ENCODE measurements around the gene SNX33. TPM values are rescaled to one million over a fixed set of nuclear protein-coding genes. Genes with fewer than 3 reads are reported as not detected.
"Not testable (repeated sequence)": the region's sequence is repeated elsewhere in the genome, so short reads cannot be mapped to it uniquely, and the experiment has no call there.

The SNX33 gene
- polyA plus RNA-seq, 2 donors, result 24.0 to 43.4 TPM

DNA sequence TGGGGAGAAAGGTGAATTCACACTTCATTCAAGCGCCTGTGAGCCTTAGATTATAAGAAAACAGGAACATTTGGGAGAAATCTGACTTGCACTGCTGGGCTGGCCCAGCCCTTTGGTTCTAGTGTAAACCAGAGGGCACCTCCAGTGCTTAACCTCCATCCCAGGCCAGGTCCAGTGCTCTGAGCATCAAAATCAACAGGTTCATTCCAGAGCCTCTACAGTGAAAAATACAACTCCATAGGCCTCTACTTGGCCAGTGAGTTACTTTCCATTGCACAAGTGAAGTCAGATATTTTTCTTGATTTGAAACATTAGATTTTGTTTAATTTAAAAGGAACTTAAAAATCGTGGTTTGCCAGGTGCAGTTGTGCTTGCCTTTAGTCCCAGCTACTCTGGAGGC lies 25.2 kb upstream of the SNX33 start:
- Histone ChIP-seq H3K27ac (ENCODE audit: low read depth in 2 of 2, low read length in 1 of 2) (no peak overlapping the region), H3K4me3 (ENCODE audit: low read depth in 1 of 2, low read length in 2 of 2) (no peak overlapping the region), H3K9me3 (ENCODE audit: control insufficient read depth in 2 of 2, insufficient read depth in 1 of 2, low read depth in 1 of 2, low read length in 1 of 2) (no peaks in the 10 kb centered on the region), H3K36me3 (ENCODE audit: control insufficient read depth in 2 of 2, insufficient read depth in 2 of 2, low read length in 1 of 2) (peaks cover 0 to 5% of the 10 kb centered on the region in 2 donors), H3K27me3 (ENCODE audit: control insufficient read depth in 1 of 2, insufficient read depth in 2 of 2, low read length in 2 of 2) (no peaks in the 10 kb centered on the region), H3K4me1 (ENCODE audit: control insufficient read depth in 2 of 2, insufficient read depth in 2 of 2, low read length in 1 of 2) (peaks cover 0 to 3% of the 10 kb centered on the region in 2 donors)
- WGBS, 2 donors, result 74 to 85% methylated on average over 2 of the region's 2 CpGs

DNA sequence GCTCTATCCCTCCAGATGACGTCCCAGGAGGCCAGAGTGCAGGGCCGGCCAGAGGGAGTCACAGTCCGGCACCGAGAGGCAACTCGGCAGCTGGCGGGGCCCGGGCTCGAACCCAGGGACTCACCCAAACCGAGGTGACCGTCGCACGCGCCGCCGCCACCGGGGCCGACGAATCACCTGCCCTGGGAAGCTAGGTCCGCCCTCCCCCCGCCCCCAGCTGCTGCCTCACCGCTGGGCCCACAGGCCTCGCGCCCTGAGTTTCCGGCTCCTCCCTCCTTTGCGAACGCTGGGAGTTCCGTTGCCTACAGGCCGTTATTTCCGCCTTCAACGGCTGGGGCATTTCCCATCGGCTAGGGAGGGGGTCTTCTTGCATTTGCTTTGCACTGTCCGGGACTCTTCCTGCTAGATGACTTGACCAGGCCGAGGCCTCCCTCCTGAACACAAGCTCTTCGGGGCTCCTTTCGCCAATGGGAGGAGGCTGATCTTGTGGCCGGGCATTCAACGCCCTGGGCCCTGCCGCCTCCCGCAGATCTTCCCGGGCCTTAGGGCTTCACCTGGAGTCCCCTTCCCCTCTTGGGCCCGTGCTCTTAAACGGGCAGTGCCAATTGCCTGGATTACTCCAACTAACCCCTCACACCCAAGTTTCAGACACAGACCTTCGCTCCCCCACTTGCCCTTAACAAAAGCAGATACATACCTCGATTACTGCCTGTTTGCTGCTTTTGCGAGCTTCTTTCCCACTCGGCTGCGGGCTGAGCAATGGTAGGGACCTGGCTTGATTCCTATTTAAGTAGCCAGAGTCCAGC lies 22.0 kb upstream of the SNX33 start, which contains the start of gene SNUPN:
Gene SNUPN (minus strand): TSS at position 184 of the 806 bp plus-strand sequence. CDS start 4,674 bp downstream, outside the sequence.
- Histone ChIP-seq H3K4me3 (ENCODE audit: low read depth in 1 of 2, low read length in 2 of 2) (peak within 1 kb of the TSS; percentile 79 to 94), H3K36me3 (ENCODE audit: control insufficient read depth in 2 of 2, insufficient read depth in 2 of 2, low read length in 1 of 2) (peaks cover 0 to under 1% of the 10 kb centered on the region in 2 donors), H3K27ac (ENCODE audit: low read depth in 2 of 2, low read length in 1 of 2) (peak within 1 kb of the TSS; percentile 97), H3K9me3 (ENCODE audit: control insufficient read depth in 2 of 2, insufficient read depth in 1 of 2, low read depth in 1 of 2, low read length in 1 of 2) (no peaks in the 10 kb centered on the region), H3K27me3 (ENCODE audit: control insufficient read depth in 1 of 2, insufficient read depth in 2 of 2, low read length in 2 of 2) (no peaks in the 10 kb centered on the region), H3K4me1 (ENCODE audit: control insufficient read depth in 2 of 2, insufficient read depth in 2 of 2, low read length in 1 of 2) (peaks cover 0 to 3% of the 10 kb centered on the region in 2 donors)
- WGBS, 2 donors, result 1 to 2% methylated on average over 40 to 47 of the region's 47 CpGs

GRCh38 chr15:75631935-75632334 lies 15.8 kb upstream of the SNX33 start:
- H3K27ac ChIP-seq (ENCODE audit: low read depth in 2 of 2, low read length in 1 of 2), result no peak overlapping the region

DNA sequence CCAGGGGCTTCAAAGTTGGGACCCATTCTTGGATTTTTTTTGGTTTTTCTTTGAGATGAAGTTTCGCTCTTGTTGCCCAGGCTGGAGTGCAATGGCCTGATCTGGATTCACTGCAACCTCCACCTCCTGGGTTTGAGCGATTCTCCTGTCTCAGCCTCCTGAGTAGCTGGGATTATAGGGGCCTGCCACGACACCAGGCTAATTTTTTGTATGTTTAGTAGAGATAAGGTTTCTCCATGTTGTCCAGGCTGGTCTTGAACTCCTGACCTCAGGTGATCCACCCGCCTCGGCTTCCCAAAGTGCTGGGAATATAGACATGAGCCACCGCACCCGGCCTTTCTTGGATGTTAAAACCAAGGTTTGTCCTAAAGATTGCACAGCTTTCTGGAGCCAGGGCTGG lies 13.8 kb upstream of the SNX33 start:
- WGBS, 2 donors, result 89 to 94% methylated on average over 7 of the region's 7 CpGs
- not testable (repeated sequence) for H3K9me3 ChIP-seq (ENCODE audit: control insufficient read depth in 2 of 2, insufficient read depth in 1 of 2, low read depth in 1 of 2, low read length in 1 of 2); H3K4me3 ChIP-seq (ENCODE audit: low read depth in 1 of 2, low read length in 2 of 2); H3K27ac ChIP-seq (ENCODE audit: low read depth in 2 of 2, low read length in 1 of 2); H3K36me3 ChIP-seq (ENCODE audit: control insufficient read depth in 2 of 2, insufficient read depth in 2 of 2, low read length in 1 of 2); H3K4me1 ChIP-seq (ENCODE audit: control insufficient read depth in 2 of 2, insufficient read depth in 2 of 2, low read length in 1 of 2); H3K27me3 ChIP-seq (ENCODE audit: control insufficient read depth in 1 of 2, insufficient read depth in 2 of 2, low read length in 2 of 2)

More at GRCh38 chr15:75631935-75632334, 15.8 kb upstream of the SNX33 start:
- no peaks in the 10 kb centered on the region for H3K9me3 ChIP-seq (ENCODE audit: control insufficient read depth in 2 of 2, insufficient read depth in 1 of 2, low read depth in 1 of 2, low read length in 1 of 2)
- peaks cover 0 to under 1% of the 10 kb centered on the region in 2 donors for H3K36me3 ChIP-seq (ENCODE audit: control insufficient read depth in 2 of 2, insufficient read depth in 2 of 2, low read length in 1 of 2)
- no peak overlapping the region for H3K4me3 ChIP-seq (ENCODE audit: low read depth in 1 of 2, low read length in 2 of 2)
- no peaks in the 10 kb centered on the region for H3K27me3 ChIP-seq (ENCODE audit: control insufficient read depth in 1 of 2, insufficient read depth in 2 of 2, low read length in 2 of 2)
- peaks cover 0 to under 1% of the 10 kb centered on the region in 2 donors for H3K4me1 ChIP-seq (ENCODE audit: control insufficient read depth in 2 of 2, insufficient read depth in 2 of 2, low read length in 1 of 2)

GRCh38 chr15:75636026-75636425 lies 11.7 kb upstream of the SNX33 start:
- Histone ChIP-seq H3K27me3 (ENCODE audit: control insufficient read depth in 1 of 2, insufficient read depth in 2 of 2, low read length in 2 of 2) (no peaks in the 10 kb centered on the region), H3K4me1 (ENCODE audit: control insufficient read depth in 2 of 2, insufficient read depth in 2 of 2, low read length in 1 of 2) (peaks cover 0 to 8% of the 10 kb centered on the region in 2 donors), H3K9me3 (ENCODE audit: control insufficient read depth in 2 of 2, insufficient read depth in 1 of 2, low read depth in 1 of 2, low read length in 1 of 2) (no peaks in the 10 kb centered on the region), H3K27ac (ENCODE audit: low read depth in 2 of 2, low read length in 1 of 2) (no peak overlapping the region), H3K36me3 (ENCODE audit: control insufficient read depth in 2 of 2, insufficient read depth in 2 of 2, low read length in 1 of 2) (peaks cover 0 to 2% of the 10 kb centered on the region in 2 donors), H3K4me3 (ENCODE audit: low read depth in 1 of 2, low read length in 2 of 2) (no peak overlapping the region)
- 59 to 66% methylated on average over 6 of the region's 6 CpGs for WGBS, 2 donors

GRCh38 chr15:75637245-75638009 lies 10.3 kb upstream of the SNX33 start:
- H3K36me3 ChIP-seq (ENCODE audit: control insufficient read depth in 2 of 2, insufficient read depth in 2 of 2, low read length in 1 of 2), result peaks cover 0 to 2% of the 10 kb centered on the region in 2 donors
- H3K9me3 ChIP-seq (ENCODE audit: control insufficient read depth in 2 of 2, insufficient read depth in 1 of 2, low read depth in 1 of 2, low read length in 1 of 2), result no peaks in the 10 kb centered on the region
- peak overlapping the region in 1 of 2 donors; percentile 92 for H3K27ac ChIP-seq (ENCODE audit: low read depth in 2 of 2, low read length in 1 of 2)
- no peaks in the 10 kb centered on the region for H3K27me3 ChIP-seq (ENCODE audit: control insufficient read depth in 1 of 2, insufficient read depth in 2 of 2, low read length in 2 of 2)
- H3K4me1 ChIP-seq (ENCODE audit: control insufficient read depth in 2 of 2, insufficient read depth in 2 of 2, low read length in 1 of 2), result peaks cover 0 to 8% of the 10 kb centered on the region in 2 donors
- WGBS, 2 donors, result 55 to 61% methylated on average over 4 of the region's 4 CpGs
- peak overlapping the region in 1 of 2 donors; percentile 79 for H3K4me3 ChIP-seq (ENCODE audit: low read depth in 1 of 2, low read length in 2 of 2)

GRCh38 chr15:75639191-75639708 lies 8.5 kb upstream of the SNX33 start:
- peak overlapping the region; percentile 79 to 95 for H3K4me3 ChIP-seq (ENCODE audit: low read depth in 1 of 2, low read length in 2 of 2)
- H3K9me3 ChIP-seq (ENCODE audit: control insufficient read depth in 2 of 2, insufficient read depth in 1 of 2, low read depth in 1 of 2, low read length in 1 of 2), result no peaks in the 10 kb centered on the region
- no peaks in the 10 kb centered on the region for H3K27me3 ChIP-seq (ENCODE audit: control insufficient read depth in 1 of 2, insufficient read depth in 2 of 2, low read length in 2 of 2)
- H3K36me3 ChIP-seq (ENCODE audit: control insufficient read depth in 2 of 2, insufficient read depth in 2 of 2, low read length in 1 of 2), result peaks cover 0 to 2% of the 10 kb centered on the region in 2 donors
- WGBS, 2 donors, result 1% methylated on average over 16 of the region's 16 CpGs
- peaks cover 0 to 8% of the 10 kb centered on the region in 2 donors for H3K4me1 ChIP-seq (ENCODE audit: control insufficient read depth in 2 of 2, insufficient read depth in 2 of 2, low read length in 1 of 2)
- H3K27ac ChIP-seq (ENCODE audit: low read depth in 2 of 2, low read length in 1 of 2), result peak overlapping the region; percentile 87 to 92

- Histone ChIP-seq H3K27ac (ENCODE audit: low read depth in 2 of 2, low read length in 1 of 2) (peak within 1 kb of the TSS; percentile 87 to 92), H3K27me3 (ENCODE audit: control insufficient read depth in 1 of 2, insufficient read depth in 2 of 2, low read length in 2 of 2) (no peaks in the 10 kb centered on the region), H3K9me3 (ENCODE audit: control insufficient read depth in 2 of 2, insufficient read depth in 1 of 2, low read depth in 1 of 2, low read length in 1 of 2) (no peaks in the 10 kb centered on the region), H3K4me1 (ENCODE audit: control insufficient read depth in 2 of 2, insufficient read depth in 2 of 2, low read length in 1 of 2) (peaks cover 0 to 8% of the 10 kb centered on the region in 2 donors), H3K36me3 (ENCODE audit: control insufficient read depth in 2 of 2, insufficient read depth in 2 of 2, low read length in 1 of 2) (peaks cover 0 to 2% of the 10 kb centered on the region in 2 donors), H3K4me3 (ENCODE audit: low read depth in 1 of 2, low read length in 2 of 2) (peak within 1 kb of the TSS; percentile 79 to 95)
- WGBS, 2 donors, result 0% methylated on average over 82 to 83 of the region's 83 CpGs
Measured at GRCh38 chr15:75639709-75640482, 7.8 kb upstream of the SNX33 start, which contains the start of gene IMP3. Gene IMP3 (minus strand): TSS chr15:75640224. CDS start chr15:75640168, 56 bp downstream.

All from esophagus (tissue), 2 donors.